ENCODE results near the gene PRSS35.
"Not testable (repeated sequence)": the region's sequence is repeated elsewhere in the genome, so short reads cannot be mapped to it uniquely, and the experiment has no call there.

GRCh38 chr6:83550482-83550881 is 38.1 kb downstream of the PRSS35 start:
- TF ChIP-seq CTCF (IDR thresholded peaks at IDR 0.05 in 4 of 5, conservative IDR thresholded peaks at IDR 0.05 in 1 of 5); POLR2A (IDR thresholded peaks at IDR 0.05): not testable (repeated sequence)

Data from gastrocnemius medialis (tissue), 4 donors.